NCI-H146 treated with DMSO at 0.1 percent for 48 hours (cell line): ENCODE data around the gene BHMT.
"Not testable (repeated sequence)": the region's sequence is repeated elsewhere in the genome, so short reads cannot be mapped to it uniquely, and the experiment has no call there.

ENCODE experiments used
- DNase-seq: peaks from one replicate; lab custom pipeline; 2025; ENCODE audit not compliant: unreplicated experiment; lab: John Stamatoyannopoulos, UW

Gene BHMT

GRCh38 chr5:79109527-79110492, 1.8 kb upstream of the BHMT start:
- DNase-seq = no peak

DNA sequence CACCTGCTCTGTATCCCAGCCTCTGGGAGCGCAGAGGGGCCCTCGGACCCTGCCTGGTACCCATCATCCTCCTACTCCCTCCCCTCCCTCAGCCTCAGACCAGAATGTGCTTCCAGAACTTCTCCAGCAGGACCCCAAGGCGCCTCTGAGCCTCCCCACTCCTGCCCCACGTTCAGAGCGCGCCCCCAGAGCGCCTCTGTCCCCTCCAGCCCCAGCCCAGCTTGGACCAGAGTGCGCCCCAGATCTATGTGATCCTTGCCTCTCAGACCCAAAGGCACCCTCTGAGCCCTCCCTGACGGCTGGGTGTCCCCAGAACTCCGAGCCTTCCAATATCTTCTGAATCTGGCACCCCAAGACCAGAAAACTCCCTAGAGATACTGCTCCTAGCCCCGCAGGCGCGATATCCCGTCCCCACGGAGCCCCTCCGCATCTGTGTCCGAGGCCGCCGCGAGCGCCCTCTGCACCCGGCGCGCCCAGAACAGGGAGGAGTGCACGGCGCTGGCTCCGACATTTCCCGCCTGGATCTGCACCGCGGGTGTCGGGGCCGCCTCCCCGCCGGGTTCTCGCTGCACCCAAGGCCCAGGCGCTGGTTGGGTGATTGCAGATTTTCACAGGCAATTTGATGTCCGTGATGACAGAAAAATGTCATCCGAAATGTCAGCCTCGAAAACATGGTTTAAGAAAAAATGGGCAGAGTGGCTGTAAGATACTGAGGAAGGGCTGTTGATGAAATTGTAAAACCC, 522 bp downstream of the BHMT start:
- DNase-seq = no peak

DNA sequence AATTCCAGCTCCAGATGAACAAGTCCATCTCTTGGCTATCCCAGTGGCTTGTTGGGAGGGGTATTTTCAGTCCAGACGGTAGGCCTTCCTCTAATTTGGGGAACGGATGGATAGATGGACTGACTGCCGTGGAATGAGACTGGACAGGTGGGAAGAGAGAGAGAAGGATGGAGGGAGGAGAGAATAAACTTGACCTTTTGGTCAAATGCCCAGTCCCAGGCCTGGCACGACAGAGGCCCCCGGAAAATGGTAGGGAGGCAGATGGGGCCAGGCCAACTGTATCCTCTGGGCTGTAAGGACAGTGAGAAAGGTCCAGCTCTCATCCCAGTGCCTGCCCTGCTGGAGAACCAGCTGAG, 1.1 kb downstream of the BHMT start:
- DNase-seq = no peak

DNA sequence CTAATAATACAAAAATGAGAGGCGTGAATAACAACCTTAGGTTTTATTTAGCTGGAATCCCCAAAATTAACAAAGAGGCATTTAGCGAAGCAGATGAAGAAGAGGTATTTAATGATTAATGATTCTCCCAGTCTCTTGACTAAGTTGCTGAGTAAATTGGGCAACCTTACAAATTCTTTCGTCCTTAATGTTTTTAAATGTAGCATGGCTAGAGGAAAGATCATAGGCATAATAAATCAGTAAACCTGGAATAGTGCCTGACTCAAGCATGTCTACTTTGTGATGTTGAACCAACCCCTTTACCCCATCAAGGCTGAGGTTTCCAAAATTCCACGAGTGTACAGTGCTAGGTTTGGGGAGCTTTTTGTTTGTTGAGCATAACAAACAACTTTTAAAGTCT, 7.9 kb downstream of the BHMT start:
- no peak for DNase-seq

DNA sequence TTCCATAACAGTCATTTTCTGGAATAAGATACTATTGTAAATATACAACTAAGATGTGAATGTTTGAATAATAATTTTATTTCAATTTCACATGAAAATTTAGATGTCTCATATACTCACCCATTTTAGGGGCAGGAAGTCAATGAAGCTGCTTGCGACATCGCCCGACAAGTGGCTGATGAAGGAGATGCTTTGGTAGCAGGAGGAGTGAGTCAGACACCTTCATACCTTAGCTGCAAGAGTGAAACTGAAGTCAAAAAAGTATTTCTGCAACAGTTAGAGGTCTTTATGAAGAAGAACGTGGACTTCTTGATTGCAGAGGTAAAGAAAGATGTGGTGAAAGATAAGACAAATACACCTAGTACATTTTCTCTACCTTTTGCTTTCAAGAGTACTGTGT, 8.6 kb downstream of the BHMT start:
- no peak for DNase-seq

GRCh38 chr5:79122973-79123372, 11.4 kb downstream of the BHMT start:
- DNase-seq = no peak

- no peak for DNase-seq
Measured at GRCh38 chr5:79124607-79125006, 13.0 kb downstream of the BHMT start.

GRCh38 chr5:79130781-79131180, 19.2 kb downstream of the BHMT start:
- DNase-seq = no peak

DNA sequence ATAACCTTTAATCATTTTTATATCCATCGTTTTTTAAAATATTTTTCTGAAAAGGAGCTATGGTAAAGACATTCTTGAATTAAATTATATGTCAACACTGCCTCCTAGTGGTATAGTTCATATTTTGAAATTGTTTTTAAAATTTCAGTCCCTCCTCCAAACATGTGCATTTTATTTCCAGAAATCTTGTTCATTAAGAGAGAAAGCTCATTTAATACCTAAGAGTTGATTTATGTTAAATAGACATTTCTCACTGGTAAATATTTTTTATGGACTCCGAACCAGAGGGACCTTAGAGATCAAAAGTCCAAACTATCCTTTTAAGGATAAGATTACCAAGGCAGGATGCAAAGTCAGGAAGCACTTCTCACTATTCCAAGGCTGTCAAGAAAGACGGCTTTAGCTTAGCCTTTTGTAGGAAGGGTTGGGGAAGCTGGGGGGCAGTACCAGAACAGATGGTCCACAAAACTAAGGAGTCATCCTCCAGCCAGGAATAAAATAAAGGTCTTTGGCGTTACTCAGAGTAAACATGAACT, 21.6 kb downstream of the BHMT start:
- DNase-seq = peak; percentile 58

DNA sequence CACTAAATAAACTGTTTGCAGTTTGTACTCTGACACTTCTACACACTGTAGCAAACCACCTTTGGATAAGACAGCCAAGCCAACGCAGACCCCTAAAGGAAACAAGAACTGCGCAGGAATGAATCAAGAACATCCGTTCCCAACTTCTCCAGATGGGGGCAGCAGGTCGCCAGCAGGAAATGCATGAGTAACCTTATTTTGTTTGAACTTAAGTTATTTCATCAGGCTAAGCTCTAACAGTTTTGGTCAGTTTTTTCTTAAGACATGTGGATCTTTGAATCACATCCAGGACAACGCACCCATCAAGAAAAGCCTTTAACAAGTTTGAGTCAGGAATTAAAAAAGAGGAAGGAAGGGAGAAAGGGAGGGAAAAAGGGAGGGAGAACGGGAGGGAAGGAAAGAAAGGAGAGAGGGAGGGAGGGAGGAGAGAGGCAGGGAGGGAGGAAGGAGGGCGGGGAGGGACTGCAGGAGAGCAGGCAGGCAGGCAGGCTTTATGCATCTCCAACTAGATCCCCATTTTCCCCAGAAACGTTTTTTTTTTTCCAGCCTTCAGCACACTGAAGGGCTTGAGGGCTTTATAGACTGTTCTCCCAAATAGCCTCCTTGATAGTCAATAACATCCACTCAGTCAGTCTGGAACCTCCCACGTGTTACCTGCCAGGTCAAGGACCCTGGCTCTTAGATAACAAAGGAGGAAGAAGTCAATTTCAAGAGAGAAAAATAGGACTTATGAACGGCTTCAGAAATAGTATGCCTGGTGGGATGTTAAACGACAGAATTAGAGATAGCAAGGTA, 22.2 kb downstream of the BHMT start:
- DNase-seq = peak; percentile 83

GRCh38 chr5:79135790-79136553, 24.4 kb downstream of the BHMT start:
- DNase-seq = no peak

DNA sequence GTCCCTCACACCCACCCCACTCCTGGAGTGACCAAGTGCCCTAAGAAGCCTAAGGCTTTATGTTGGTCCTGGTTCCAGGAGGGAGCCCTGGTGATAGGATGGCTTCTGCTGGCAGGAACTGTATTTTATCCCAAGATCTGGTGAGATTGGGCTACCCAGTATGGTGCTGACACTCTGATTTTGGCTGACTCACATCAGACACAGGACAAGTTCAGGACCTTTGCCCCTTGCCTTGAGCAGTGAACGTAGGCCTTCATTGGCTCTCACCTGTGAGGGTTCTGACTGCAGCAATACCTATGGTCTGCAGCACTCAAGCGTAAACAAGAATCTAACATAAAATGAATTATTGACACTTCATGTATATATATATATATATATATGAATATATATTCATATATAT, 25.0 kb downstream of the BHMT start:
- DNase-seq = no peak

- no peak for DNase-seq
Measured at GRCh38 chr5:79140553-79140952, 28.9 kb downstream of the BHMT start.

GRCh38 chr5:79143684-79144379, 32.2 kb downstream of the BHMT start:
- DNase-seq = no peak

GRCh38 chr5:79147076-79147475, 35.5 kb downstream of the BHMT start:
- no peak for DNase-seq

GRCh38 chr5:79149433-79149832, 37.8 kb downstream of the BHMT start:
- no peak for DNase-seq

DNA sequence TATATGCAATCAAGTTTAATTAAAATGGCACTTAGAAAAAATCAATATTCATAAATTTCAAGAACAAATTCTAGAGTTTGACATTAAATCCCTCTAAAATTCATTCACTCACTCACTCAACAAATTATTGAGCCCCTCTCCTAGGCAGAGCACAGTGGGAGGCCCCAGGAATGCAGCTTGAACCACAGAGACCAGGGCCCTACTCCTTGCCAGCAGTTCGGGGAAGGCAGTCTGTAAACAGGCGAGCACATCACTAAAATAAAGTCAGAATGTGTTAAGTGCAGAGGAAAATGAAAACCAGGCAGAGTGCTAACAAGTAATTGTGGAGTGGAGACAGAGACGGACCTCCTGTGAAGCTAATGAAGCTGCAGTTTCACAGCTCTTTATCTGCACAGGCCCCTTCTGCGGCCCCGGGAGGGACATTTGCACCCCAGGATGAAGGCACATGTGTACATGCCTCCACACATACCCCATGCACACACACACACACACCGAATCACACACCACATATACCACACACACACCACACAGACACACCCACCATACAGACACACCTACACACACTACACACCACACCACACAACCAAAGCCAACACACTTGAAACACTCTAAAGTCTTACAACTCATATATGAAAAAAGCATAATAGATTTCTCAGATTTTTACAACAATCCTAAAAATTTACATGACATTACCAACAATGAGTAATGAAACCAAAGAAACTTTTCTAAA, 40.5 kb downstream of the BHMT start:
- DNase-seq = no peak

GRCh38 chr5:79157305-79157704, 45.7 kb downstream of the BHMT start:
- DNase-seq = no peak

GRCh38 chr5:79161647-79162046, 50.0 kb downstream of the BHMT start:
- DNase-seq = not testable (repeated sequence)
